ENCODE data around the gene AOPEP.

Gene AOPEP

DNA sequence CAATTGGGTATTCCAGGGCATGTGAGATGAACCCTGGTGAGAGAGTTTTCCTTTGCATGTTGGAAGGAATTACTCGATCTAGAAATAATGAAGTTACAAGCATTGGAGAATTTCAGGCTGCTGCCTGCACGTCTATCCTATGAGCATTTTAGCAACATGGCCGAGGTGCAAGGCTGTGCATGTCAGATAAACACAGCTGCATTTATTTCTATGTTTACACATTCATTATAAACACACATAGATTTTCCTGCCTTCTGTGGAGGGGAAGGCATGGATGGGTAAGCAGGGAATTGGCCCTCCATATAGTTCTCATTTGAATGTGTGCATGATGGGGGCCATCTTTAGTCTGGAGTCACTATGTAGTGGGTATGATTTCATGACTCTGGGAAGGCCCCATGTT lies 42.3 kb downstream of the AOPEP start:
- Histone ChIP-seq H3K4me2 (ENCODE audit: low read depth, low read length, poor library complexity, severe bottlenecking) (no peak overlapping the region), H2AFZ (ENCODE audit: low read depth, low read length, severe bottlenecking) (no peak overlapping the region), H3K9me3 (ENCODE audit: insufficient read depth, low read length) (no peaks in the 10 kb centered on the region), H3K79me2 (ENCODE audit: insufficient read depth, low read length) (0 out of 2 replicates have a peak, but pooled peaks cover 3% of the 10 kb centered on the region), H3K27me3 (ENCODE audit: low read length) (no peaks in the 10 kb centered on the region), H3K36me3 (ENCODE audit: low read length) (no peaks in the 10 kb centered on the region), H3K9me2 (replicated peaks; ENCODE audit: insufficient read depth, low read length) (no peaks in the 10 kb centered on the region), H3F3A (ENCODE audit: insufficient read depth) (no peaks in the 10 kb centered on the region), H4K20me1 (ENCODE audit: low read depth, low read length) (no peaks in the 10 kb centered on the region), H3K27ac (ENCODE audit: low read depth, low read length) (no peak overlapping the region), H3K4me3 (ENCODE audit: insufficient read depth, low read length, poor library complexity, severe bottlenecking) (no peak overlapping the region), H3K9ac (ENCODE audit: low read length) (no peak overlapping the region)
- no peak for TF ChIP-seq EZH2phosphoT487 (conservative IDR thresholded peaks at IDR 0.05; ENCODE audit: low read length)
- TF ChIP-seq, protein P1, sequence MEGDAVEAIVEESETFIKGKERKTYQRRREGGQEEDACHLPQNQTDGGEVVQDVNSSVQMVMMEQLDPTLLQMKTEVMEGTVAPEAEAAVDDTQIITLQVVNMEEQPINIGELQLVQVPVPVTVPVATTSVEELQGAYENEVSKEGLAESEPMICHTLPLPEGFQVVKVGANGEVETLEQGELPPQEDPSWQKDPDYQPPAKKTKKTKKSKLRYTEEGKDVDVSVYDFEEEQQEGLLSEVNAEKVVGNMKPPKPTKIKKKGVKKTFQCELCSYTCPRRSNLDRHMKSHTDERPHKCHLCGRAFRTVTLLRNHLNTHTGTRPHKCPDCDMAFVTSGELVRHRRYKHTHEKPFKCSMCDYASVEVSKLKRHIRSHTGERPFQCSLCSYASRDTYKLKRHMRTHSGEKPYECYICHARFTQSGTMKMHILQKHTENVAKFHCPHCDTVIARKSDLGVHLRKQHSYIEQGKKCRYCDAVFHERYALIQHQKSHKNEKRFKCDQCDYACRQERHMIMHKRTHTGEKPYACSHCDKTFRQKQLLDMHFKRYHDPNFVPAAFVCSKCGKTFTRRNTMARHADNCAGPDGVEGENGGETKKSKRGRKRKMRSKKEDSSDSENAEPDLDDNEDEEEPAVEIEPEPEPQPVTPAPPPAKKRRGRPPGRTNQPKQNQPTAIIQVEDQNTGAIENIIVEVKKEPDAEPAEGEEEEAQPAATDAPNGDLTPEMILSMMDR (IDR thresholded peaks at IDR 0.05; ENCODE audit: insufficient read depth, low read length, poor library complexity, severe bottlenecking): no peak

DNA sequence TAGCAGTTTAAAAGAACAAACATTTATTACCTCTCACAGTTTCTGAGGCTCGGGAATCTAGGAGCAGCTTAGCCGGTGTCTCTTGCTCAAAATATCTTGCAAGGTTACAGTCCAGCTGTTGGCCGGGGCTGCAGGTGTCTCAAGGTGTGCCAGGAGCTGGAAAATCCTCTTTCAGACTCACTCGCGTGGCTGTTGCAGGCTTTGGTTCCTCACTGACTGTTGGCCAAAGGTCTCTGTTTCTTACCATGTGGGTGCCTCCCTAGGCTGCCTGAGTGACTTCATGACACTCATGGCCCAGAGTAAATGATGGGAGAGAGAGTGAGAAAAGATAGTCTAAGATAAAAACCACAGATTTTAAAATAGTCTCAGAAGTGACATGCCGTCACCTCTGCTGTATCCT lies 43.8 kb downstream of the AOPEP start:
- Histone ChIP-seq H3K79me2 (ENCODE audit: insufficient read depth, low read length) (no peaks in the 10 kb centered on the region), H2AFZ (ENCODE audit: low read depth, low read length, severe bottlenecking) (no peak overlapping the region), H4K20me1 (ENCODE audit: low read depth, low read length) (no peaks in the 10 kb centered on the region), H3K27ac (ENCODE audit: low read depth, low read length) (no peak overlapping the region), H3K4me3 (ENCODE audit: insufficient read depth, low read length, poor library complexity, severe bottlenecking) (no peak overlapping the region), H3K27me3 (ENCODE audit: low read length) (no peaks in the 10 kb centered on the region), H3K9me3 (ENCODE audit: insufficient read depth, low read length) (no peaks in the 10 kb centered on the region), H3K4me2 (ENCODE audit: low read depth, low read length, poor library complexity, severe bottlenecking) (no peak overlapping the region), H3K9me2 (replicated peaks; ENCODE audit: insufficient read depth, low read length) (no peaks in the 10 kb centered on the region), H3F3A (ENCODE audit: insufficient read depth) (peaks cover 3% of the 10 kb centered on the region; the same call in 1 of the 2 replicates), H3K36me3 (ENCODE audit: low read length) (no peaks in the 10 kb centered on the region), H3K9ac (ENCODE audit: low read length) (no peak overlapping the region)
- TF ChIP-seq, protein P1 (IDR thresholded peaks at IDR 0.05; ENCODE audit: insufficient read depth, low read length, poor library complexity, severe bottlenecking): no peak
- no peak for TF ChIP-seq EZH2phosphoT487 (conservative IDR thresholded peaks at IDR 0.05; ENCODE audit: low read length)

DNA sequence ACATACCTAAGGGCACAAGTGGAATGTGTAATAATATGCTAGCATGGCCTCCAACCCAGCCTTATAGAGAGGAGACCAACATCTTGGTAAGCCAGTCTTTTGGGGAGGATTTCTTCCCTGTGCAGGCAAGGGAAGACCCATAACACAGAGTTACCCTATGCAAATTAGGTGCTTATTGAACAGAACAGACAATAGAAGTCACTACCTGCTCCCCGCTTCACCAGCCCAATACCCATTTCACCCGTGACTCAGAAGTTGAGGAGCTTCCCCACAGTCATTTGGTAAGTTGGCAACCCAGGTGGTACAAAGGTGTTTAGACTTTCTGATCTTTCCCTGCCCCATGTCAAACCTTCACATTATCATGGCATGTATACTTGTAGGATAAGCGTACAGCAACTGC lies 44.6 kb downstream of the AOPEP start:
- no peaks in the 10 kb centered on the region for H3K36me3 ChIP-seq (ENCODE audit: low read length)
- H3K9me2 ChIP-seq (replicated peaks; ENCODE audit: insufficient read depth, low read length): no peaks in the 10 kb centered on the region
- no peak overlapping the region for H2AFZ ChIP-seq (ENCODE audit: low read depth, low read length, severe bottlenecking)
- H4K20me1 ChIP-seq (ENCODE audit: low read depth, low read length): no peaks in the 10 kb centered on the region
- no peaks in the 10 kb centered on the region for H3K9me3 ChIP-seq (ENCODE audit: insufficient read depth, low read length)
- H3F3A ChIP-seq (ENCODE audit: insufficient read depth): peaks cover 3% of the 10 kb centered on the region; the same call in 1 of the 2 replicates
- no peaks in the 10 kb centered on the region for H3K79me2 ChIP-seq (ENCODE audit: insufficient read depth, low read length)
- no peak overlapping the region for H3K9ac ChIP-seq (ENCODE audit: low read length)
- no peak overlapping the region for H3K4me3 ChIP-seq (ENCODE audit: insufficient read depth, low read length, poor library complexity, severe bottlenecking)
- TF ChIP-seq, protein P1 (IDR thresholded peaks at IDR 0.05; ENCODE audit: insufficient read depth, low read length, poor library complexity, severe bottlenecking): no peak
- TF ChIP-seq EZH2phosphoT487 (conservative IDR thresholded peaks at IDR 0.05; ENCODE audit: low read length): no peak
- H3K27me3 ChIP-seq (ENCODE audit: low read length): no peaks in the 10 kb centered on the region
- no peak overlapping the region for H3K4me2 ChIP-seq (ENCODE audit: low read depth, low read length, poor library complexity, severe bottlenecking)
- H3K27ac ChIP-seq (ENCODE audit: low read depth, low read length): no peak overlapping the region

Data from SU-DHL-6 (cell line).